ENCODE data around the gene CHRNA4.

DNA sequence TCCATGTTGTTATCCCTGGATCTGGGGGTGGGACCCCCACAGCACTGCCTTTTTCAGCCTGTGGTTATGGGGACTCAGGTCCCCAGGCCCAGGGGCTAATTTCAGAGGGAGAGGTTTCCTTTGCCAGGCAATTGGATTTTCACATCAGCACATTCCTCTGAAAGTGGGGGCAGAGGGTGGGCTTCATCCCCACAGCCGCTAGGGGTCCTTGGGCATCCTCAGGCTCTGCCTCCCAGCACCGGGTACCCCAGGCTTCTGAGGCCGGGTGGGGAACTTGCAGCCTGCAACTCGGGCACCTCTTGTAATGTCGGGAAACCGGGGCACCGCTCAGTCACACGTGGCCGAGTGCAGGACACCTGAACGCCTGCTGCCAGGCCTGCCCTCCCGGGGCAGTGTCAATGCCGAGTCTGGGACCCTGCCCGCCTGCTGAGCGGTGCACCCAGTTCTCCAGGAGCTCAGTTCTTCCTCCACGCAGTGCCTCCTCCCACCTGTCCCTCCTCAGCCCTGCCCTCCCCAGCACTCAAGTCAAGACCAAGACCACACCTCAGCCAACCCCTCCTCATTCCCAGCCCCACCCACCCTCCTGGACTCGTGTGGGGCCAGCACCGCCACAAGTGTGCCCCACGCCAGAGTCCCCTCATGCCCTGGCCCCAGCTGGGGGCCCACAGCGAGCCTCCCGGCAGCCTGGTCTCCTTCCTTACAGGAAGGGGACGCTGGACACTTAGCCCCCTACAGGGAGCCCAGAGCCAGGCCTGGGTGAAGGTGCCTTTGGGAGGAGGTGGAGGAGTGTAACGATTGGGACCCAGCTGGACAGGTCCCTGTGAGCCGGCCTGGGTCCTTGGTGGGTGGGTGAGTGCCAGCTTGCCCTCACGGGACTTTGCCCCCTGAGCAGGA is 8.8 kb upstream of the CHRNA4 start:
- TF ChIP-seq, protein P1, sequence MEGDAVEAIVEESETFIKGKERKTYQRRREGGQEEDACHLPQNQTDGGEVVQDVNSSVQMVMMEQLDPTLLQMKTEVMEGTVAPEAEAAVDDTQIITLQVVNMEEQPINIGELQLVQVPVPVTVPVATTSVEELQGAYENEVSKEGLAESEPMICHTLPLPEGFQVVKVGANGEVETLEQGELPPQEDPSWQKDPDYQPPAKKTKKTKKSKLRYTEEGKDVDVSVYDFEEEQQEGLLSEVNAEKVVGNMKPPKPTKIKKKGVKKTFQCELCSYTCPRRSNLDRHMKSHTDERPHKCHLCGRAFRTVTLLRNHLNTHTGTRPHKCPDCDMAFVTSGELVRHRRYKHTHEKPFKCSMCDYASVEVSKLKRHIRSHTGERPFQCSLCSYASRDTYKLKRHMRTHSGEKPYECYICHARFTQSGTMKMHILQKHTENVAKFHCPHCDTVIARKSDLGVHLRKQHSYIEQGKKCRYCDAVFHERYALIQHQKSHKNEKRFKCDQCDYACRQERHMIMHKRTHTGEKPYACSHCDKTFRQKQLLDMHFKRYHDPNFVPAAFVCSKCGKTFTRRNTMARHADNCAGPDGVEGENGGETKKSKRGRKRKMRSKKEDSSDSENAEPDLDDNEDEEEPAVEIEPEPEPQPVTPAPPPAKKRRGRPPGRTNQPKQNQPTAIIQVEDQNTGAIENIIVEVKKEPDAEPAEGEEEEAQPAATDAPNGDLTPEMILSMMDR (IDR thresholded peaks at IDR 0.05): no peak
- no peak for TF ChIP-seq POLR2A (IDR thresholded peaks at IDR 0.05)

All from right lobe of liver (tissue), 4 donors.